Mesenchymal stem cell (in vitro differentiated cells and primary cell): ENCODE results near the gene PABPC1L.

ENCODE experiments used
- DNase-seq: peaks from one replicate; pipeline ENCODE4 v3.0.0-alpha.2; 2013
- H2AFZ ChIP-seq: one replicate; pipeline ENCODE4 v1.6.1; 2013; ENCODE audit warnings: low read depth, mild to moderate bottlenecking, control low read depth, inconsistent platforms, low read length, moderate library complexity
- H2AK5ac ChIP-seq: 2 replicates; pipeline ENCODE4 v1.6.1; 2013; ENCODE audit warnings: low read length, moderate library complexity, mild to moderate bottlenecking, inconsistent platforms; ENCODE audit not compliant: severe bottlenecking
- H2BK120ac ChIP-seq: one replicate; pipeline ENCODE4 v1.6.1; 2013; ENCODE audit warnings: low read depth, mild to moderate bottlenecking, inconsistent platforms, low read length, moderate library complexity
- H2BK12ac ChIP-seq, 2 experiments: one replicate each; pipeline ENCODE4 v1.6.1; 2013; ENCODE audit warnings: inconsistent platforms in 2 of 2, low read length in 2 of 2, mild to moderate bottlenecking in 2 of 2, moderate library complexity in 2 of 2, control low read depth in 1 of 2
- H2BK15ac ChIP-seq: one replicate; pipeline ENCODE4 v1.6.1; 2013; ENCODE audit warnings: mild to moderate bottlenecking, low read depth, inconsistent platforms; ENCODE audit not compliant: poor library complexity, severe bottlenecking
- H2BK5ac ChIP-seq: 2 replicates; pipeline ENCODE4 v1.6.1; 2013; ENCODE audit warnings: low read depth, mild to moderate bottlenecking, low read length, control low read depth, inconsistent platforms; ENCODE audit not compliant: poor library complexity, severe bottlenecking
- H3K14ac ChIP-seq, 2 experiments: one replicate each; pipeline ENCODE4 v1.6.1; 2013; ENCODE audit warnings: inconsistent platforms in 2 of 2, low read length in 2 of 2, control low read depth in 1 of 2, mild to moderate bottlenecking in 1 of 2, moderate library complexity in 1 of 2
- H3K18ac ChIP-seq, 2 experiments: one replicate each; pipeline ENCODE4 v1.6.1; 2013; ENCODE audit warnings: inconsistent platforms in 2 of 2, low read length in 2 of 2, control low read depth in 1 of 2, low read depth in 1 of 2, mild to moderate bottlenecking in 1 of 2
- H3K23ac ChIP-seq, 2 experiments: one replicate each; pipeline ENCODE4 v1.6.1; 2013; ENCODE audit warnings: inconsistent platforms in 2 of 2, low read length in 2 of 2, mild to moderate bottlenecking in 2 of 2, moderate library complexity in 2 of 2, control low read depth in 1 of 2
- H3K27ac ChIP-seq: 2 replicates; pipeline ENCODE4 v1.5.1; 2013; ENCODE audit warnings: mild to moderate bottlenecking, moderate library complexity, low read length, control low read depth, inconsistent platforms; ENCODE audit not compliant: poor library complexity, severe bottlenecking
- H3K27me3 ChIP-seq, 2 experiments: 2 replicates each; pipeline versions ENCODE4 v1.6.1 to v1.7.0; 2013; ENCODE audit warnings: low read length in 2 of 2, mild to moderate bottlenecking in 2 of 2, moderate library complexity in 2 of 2, control low read depth in 1 of 2, inconsistent platforms in 1 of 2; ENCODE audit not compliant: control insufficient read depth in 1 of 2, insufficient read depth in 1 of 2
- H3K36me3 ChIP-seq, 2 experiments: 2 replicates each; pipeline versions ENCODE4 v1.6.1 to v1.7.0; 2013; ENCODE audit warnings: low read length in 2 of 2, control low read depth in 1 of 2, inconsistent platforms in 1 of 2, low read depth in 1 of 2, mild to moderate bottlenecking in 1 of 2; ENCODE audit not compliant: insufficient read depth in 2 of 2, control insufficient read depth in 1 of 2
- H3K4ac ChIP-seq, 2 experiments: one replicate each; pipeline ENCODE4 v1.6.1; 2013; ENCODE audit warnings: inconsistent platforms in 2 of 2, low read length in 2 of 2, mild to moderate bottlenecking in 2 of 2, moderate library complexity in 2 of 2, control low read depth in 1 of 2, low read depth in 1 of 2
- H3K4me1 ChIP-seq: 2 replicates; pipeline ENCODE4 v1.6.1; 2013; ENCODE audit warnings: low read depth, low read length, control low read depth; ENCODE audit not compliant: control insufficient read depth, insufficient read depth
- H3K4me2 ChIP-seq: 2 replicates; pipeline ENCODE4 v1.6.1; 2013; ENCODE audit warnings: low read length, mild to moderate bottlenecking, inconsistent platforms; ENCODE audit not compliant: poor library complexity, severe bottlenecking
- H3K4me3 ChIP-seq, 2 experiments: 2 replicates each; pipeline versions ENCODE4 v1.5.1 to v1.7.0; 2013; ENCODE audit warnings: low read length in 2 of 2, mild to moderate bottlenecking in 2 of 2, control low read depth in 1 of 2, low read depth in 1 of 2; ENCODE audit not compliant: insufficient read depth in 1 of 2
- H3K79me1 ChIP-seq: replicated peaks from 2 replicates; pipeline ENCODE4 v1.6.1; 2013; ENCODE audit warnings: mild to moderate bottlenecking, control low read depth, low read length, inconsistent platforms; ENCODE audit not compliant: poor library complexity, severe bottlenecking
- H3K9ac ChIP-seq: 2 replicates; pipeline ENCODE4 v1.7.0; 2013; ENCODE audit warnings: mild to moderate bottlenecking, low read length, moderate library complexity
- H3K9me3 ChIP-seq: 2 replicates; pipeline ENCODE4 v1.7.0; 2013; ENCODE audit warnings: mild to moderate bottlenecking, low read length; ENCODE audit not compliant: control insufficient read depth
- H4K8ac ChIP-seq: one replicate; pipeline ENCODE4 v1.6.1; 2013; ENCODE audit warnings: inconsistent platforms, mild to moderate bottlenecking, low read length, moderate library complexity
- H4K91ac ChIP-seq: one replicate; pipeline ENCODE4 v1.6.1; 2013; ENCODE audit warnings: mild to moderate bottlenecking, low read length, inconsistent platforms
- WGBS: methylation state at CpG from one replicate; pipeline ENCODE4 v1.1.7; 2013; ENCODE audit warnings: mixed read lengths; 5-methylcytosine and 5-hydroxymethylcytosine counted together

Gene PABPC1L

GRCh38 chr20:44959082-44959637, 49.3 kb downstream of the PABPC1L start:
- Histone ChIP-seq H3K27me3 (no peaks in the 10 kb centered on the region), H3K79me1 (peaks cover 26% of the 10 kb centered on the region), H3K4me2 (peak overlapping the region; percentile 79), H2BK15ac (no peak overlapping the region), H3K23ac (no peak overlapping the region), H2BK12ac (no peak overlapping the region), H4K8ac (no peak overlapping the region), H2BK5ac (no peak overlapping the region), H3K4me1 (peaks cover 4% of the 10 kb centered on the region), H3K9ac (peak overlapping the region; percentile 80), H3K4me3 (peak overlapping the region; percentile 28 to 81), H3K4ac (no peak overlapping the region), H3K18ac (no peak overlapping the region), H3K36me3 (peaks cover 15 to 31% of the 10 kb centered on the region in 2 experiments), H3K9me3 (no peaks in the 10 kb centered on the region), H3K14ac (no peak overlapping the region), H2BK120ac (no peak overlapping the region), H2AK5ac (no peak overlapping the region), H3K27ac (no peak overlapping the region), H2AFZ (no peak overlapping the region), H4K91ac (no peak overlapping the region)
- DNase-seq: peak; percentile 32
- WGBS: 36% methylated on average over 8 of the region's 8 CpGs

GRCh38 chr20:44959638-44960102, 49.8 kb downstream of the PABPC1L start:
- Histone ChIP-seq H3K36me3 (peaks cover 15 to 26% of the 10 kb centered on the region in 2 experiments), H2AFZ (peak overlapping the region; percentile 91), H2BK12ac (no peak overlapping the region), H3K27ac (peak overlapping the region; percentile 28), H3K79me1 (peaks cover 22% of the 10 kb centered on the region), H3K14ac (no peak overlapping the region), H2AK5ac (no peak overlapping the region), H3K23ac (no peak overlapping the region), H2BK15ac (peak overlapping the region; percentile 60), H3K9me3 (no peaks in the 10 kb centered on the region), H3K9ac (peak overlapping the region; percentile 80), H3K4ac (no peak overlapping the region), H3K4me1 (peaks cover 4% of the 10 kb centered on the region), H3K4me3 (peak overlapping the region; percentile 81 to 86), H2BK120ac (no peak overlapping the region), H4K91ac (no peak overlapping the region), H3K4me2 (peak overlapping the region; percentile 79), H2BK5ac (peak overlapping the region; percentile 15), H3K27me3 (no peaks in the 10 kb centered on the region), H4K8ac (no peak overlapping the region), H3K18ac (peak overlapping the region in 1 of 2 experiments; percentile 81)
- DNase-seq: peak; percentile 80
- WGBS: 12% methylated on average over 9 of the region's 13 CpGs

GRCh38 chr20:44960103-44960852, 50.4 kb downstream of the PABPC1L start, which contains the start of gene TOMM34:
TSS of gene TOMM34 (minus strand) at chr20:44960397. CDS start at chr20:44960333, 64 bp downstream.
- H3K18ac ChIP-seq: peak within 1 kb of the TSS; percentile 81 to 89
- peak within 1 kb of the TSS; percentile 55 for H4K8ac ChIP-seq
- H3K36me3 ChIP-seq: peaks cover 10 to 20% of the 10 kb centered on the region in 2 experiments
- H3K4me3 ChIP-seq: peak within 1 kb of the TSS; percentile 81 to 86
- H3K27ac ChIP-seq: peak within 1 kb of the TSS; percentile 48
- no peak within 1 kb of the TSS for H2BK120ac ChIP-seq
- H3K9me3 ChIP-seq: no peaks in the 10 kb centered on the region
- H3K23ac ChIP-seq: peak within 1 kb of the TSS in 1 of 2 experiments; percentile 47
- peak within 1 kb of the TSS; percentile 15 for H2BK5ac ChIP-seq
- H2AK5ac ChIP-seq: no peak within 1 kb of the TSS
- H3K4me1 ChIP-seq: peaks cover 4% of the 10 kb centered on the region
- peak within 1 kb of the TSS; percentile 74 for H4K91ac ChIP-seq
- no peak within 1 kb of the TSS for H3K14ac ChIP-seq
- H2AFZ ChIP-seq: peak within 1 kb of the TSS; percentile 91
- peak; percentile 91 for DNase-seq
- peak within 1 kb of the TSS; percentile 60 for H2BK15ac ChIP-seq
- H3K4me2 ChIP-seq: peak within 1 kb of the TSS; percentile 87
- H2BK12ac ChIP-seq: no peak within 1 kb of the TSS
- peak within 1 kb of the TSS; percentile 80 for H3K9ac ChIP-seq
- WGBS: under 1% methylated on average over 46 of the region's 60 CpGs
- H3K4ac ChIP-seq: peak within 1 kb of the TSS; percentile 64 to 75
- H3K27me3 ChIP-seq: no peaks in the 10 kb centered on the region
- H3K79me1 ChIP-seq: peaks cover 17% of the 10 kb centered on the region
